GM18867 (cell line): ENCODE data around the gene MT1X.
A peak's percentile ranks its signal among the peaks of the same experiment; 100 is the strongest.
"Not testable (repeated sequence)": the region's sequence is repeated elsewhere in the genome, so short reads cannot be mapped to it uniquely, and the experiment has no call there.

Experiments
- ATAC-seq: cut with Tn5 transposase; IDR thresholded peaks from one replicate; pipeline ENCODE4 v1.9.1; 2021; ENCODE audit warnings: mild to moderate bottlenecking, moderate library complexity; ENCODE audit not compliant: unreplicated experiment

Gene MT1X

GRCh38 chr16:56652600-56652999 is 29.7 kb upstream of the MT1X start:
- ATAC-seq = no peak

DNA sequence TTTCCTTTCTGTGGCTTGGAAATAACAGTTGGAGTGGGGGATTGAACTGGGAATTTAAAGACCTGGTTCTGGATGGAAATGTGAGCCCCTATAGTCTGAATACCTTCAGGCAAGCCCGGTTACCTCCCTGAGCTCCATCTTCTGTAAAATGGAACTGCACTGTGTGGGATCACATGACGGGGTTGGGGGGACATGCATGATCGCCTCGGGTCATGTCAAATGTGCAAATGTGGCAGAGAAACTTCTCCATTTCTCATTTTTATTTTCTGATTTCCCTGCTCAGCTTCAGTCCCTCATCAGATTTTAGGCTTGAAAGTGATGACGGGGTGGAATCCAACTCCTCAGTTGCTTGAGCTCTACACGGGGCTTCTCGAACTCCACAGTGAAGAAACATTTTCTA is 29.1 kb upstream of the MT1X start:
- ATAC-seq = no peak

GRCh38 chr16:56657555-56658326 is 24.5 kb upstream of the MT1X start, which contains the start of gene MT1F:
MT1F (plus strand) TSS chr16:56657959; CDS start chr16:56658059, 100 bp downstream.
- peak; percentile 71 for ATAC-seq

DNA sequence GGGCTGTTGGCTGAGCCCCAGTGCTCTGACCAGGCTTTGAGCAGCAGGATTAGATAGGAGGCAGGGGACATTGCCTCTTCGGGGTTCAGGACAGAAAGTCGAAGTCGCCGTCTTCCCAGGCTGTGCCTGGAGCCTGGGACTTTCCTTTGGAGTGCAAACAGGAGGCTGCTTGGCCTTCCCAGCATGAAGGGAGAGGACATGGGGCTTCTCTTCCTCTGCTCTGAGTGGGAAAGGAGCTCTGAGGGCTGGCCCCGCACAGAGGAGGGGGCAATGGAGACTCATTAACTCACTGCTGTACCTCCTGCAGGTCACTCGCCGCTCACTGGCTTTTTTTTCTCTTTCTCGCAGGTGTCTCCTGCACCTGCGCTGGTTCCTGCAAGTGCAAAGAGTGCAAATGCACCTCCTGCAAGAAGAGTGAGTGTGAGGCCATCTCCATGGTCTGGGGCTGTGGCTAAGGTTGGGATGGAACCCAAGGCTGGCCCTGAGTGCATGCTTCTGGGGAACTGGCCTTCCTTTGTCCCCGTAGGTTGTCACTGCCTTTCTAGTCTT is 23.9 kb upstream of the MT1X start:
- ATAC-seq = no peak

GRCh38 chr16:56662357-56663354 is 19.6 kb upstream of the MT1X start:
- ATAC-seq = no peak

DNA sequence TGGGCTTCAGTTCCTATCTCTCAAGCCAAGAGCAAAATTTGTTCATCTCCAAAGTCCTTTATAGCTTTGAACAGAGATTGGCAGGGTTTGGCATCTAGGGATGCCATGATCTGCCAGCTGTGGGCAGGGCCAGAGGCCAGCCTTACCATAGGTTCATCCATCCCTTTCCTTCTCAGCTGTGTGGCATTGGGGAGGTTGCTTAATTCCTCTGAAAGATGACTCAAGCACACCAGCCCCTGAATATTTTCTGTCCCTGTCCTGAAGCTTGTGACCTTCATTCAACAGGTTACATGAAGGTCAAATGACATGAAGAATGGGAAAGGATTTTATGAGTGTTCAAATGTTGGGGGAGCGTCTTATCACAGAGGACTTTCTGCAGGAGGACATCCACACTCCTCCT is 17.8 kb upstream of the MT1X start:
- no peak for ATAC-seq

DNA sequence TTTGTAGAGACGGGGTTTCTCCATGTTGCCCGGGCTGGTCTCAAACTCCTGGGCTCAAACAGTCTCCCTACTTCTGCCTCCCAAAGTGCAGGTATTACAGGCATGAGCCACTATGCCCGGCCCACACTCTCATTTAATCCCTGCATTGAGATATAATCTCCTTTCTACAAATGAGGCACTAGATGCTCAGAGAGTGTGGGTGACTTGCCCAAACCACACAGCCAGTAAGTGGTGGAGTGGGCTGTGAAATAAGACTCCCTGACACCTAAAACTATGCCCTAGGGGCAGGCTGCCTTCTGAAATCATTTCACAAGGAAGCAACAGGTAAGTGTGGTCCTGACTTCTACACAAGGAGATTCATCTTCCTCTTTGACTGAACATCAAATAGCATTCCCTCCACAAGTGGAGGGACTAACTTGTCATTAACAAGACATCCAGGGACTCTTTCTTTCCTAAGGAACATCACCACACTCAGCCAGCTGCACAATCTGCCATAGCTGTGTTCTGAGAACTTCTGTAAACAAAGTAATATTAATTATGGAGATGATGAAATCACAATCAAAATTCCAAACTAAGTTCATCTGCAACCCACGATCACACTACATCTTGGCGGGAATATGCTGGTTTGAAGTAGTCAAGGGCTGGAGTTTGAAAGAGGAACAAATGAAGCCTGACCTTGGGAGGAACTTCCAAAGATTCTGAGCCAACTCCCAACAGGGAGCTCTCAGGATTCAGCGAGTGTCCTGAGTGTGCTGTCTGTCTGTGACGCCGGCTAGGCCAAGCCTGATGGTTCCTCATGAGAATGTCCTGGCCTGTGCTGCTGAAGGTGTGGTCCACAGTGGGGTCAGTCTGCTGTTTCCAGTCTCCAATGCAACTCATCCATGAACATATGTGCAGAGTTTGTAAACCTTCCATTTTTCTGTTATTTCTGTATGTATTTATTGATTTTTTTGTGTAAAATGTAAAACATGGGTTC is 16.7 kb upstream of the MT1X start:
- not testable (repeated sequence) for ATAC-seq

DNA sequence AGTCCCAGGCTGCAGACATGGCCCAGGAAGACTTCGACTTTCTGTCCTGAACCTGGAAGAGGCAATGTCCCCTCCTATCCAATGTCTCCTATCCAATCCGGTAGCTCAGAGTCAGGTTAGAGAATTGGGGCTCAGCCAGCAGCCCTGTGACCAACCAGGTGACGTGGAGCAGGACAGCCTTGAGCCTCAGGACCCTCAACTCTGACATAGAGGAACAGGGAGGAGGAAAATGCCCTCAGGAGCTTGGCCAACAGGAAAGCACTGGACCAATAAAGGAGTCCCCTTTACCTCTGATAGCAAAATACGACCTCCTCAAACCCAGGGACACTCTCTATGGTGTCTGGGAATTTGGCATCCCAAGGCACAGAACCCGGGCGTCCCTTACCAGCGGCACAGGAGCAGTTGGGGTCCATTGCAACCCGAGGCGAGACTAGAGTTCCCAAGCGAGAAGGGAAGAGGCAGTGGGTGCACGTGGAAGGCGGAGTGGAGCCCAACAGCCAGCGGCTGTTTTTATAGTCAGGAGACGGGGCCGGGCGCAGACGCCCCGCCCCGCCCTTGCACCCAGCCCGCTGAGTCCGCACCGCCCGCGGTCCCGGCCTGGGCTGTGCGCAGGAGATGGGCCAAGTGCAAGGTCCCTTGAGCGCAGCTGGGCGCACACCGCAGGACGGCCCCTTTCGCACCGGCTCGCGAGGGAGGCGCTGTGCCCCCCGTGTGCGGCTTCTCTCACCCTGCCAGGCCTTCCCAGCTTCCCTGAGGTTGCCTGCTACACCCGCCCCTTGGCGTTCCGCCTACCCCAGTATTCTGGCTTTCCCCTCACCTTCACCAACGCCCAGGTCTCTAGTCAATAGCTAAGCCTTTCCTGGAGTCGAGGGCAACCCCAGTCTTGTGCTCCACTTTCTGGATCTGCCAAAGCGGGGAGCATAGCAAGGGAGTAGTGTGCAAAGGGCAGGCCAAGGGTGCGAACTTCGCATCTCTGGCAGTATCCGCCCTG is 14.4 kb upstream of the MT1X start, which contains the start of gene MT1G:
MT1G (minus strand) TSS at position 485 of the 991 bp plus-strand sequence; CDS start at position 413, 72 bp downstream.
- ATAC-seq = no peak

GRCh38 chr16:56669005-56669839 is 13.0 kb upstream of the MT1X start, which contains the start of gene MT1H:
MT1H (plus strand) TSS chr16:56669814; CDS start chr16:56669885, 71 bp downstream.
- no peak for ATAC-seq

GRCh38 chr16:56669840-56670619 is 12.2 kb upstream of the MT1X start:
- ATAC-seq = no peak

- ATAC-seq = no peak
These were observed 11.7 kb upstream of the MT1X start for GRCh38 chr16:56670620-56670934.

DNA sequence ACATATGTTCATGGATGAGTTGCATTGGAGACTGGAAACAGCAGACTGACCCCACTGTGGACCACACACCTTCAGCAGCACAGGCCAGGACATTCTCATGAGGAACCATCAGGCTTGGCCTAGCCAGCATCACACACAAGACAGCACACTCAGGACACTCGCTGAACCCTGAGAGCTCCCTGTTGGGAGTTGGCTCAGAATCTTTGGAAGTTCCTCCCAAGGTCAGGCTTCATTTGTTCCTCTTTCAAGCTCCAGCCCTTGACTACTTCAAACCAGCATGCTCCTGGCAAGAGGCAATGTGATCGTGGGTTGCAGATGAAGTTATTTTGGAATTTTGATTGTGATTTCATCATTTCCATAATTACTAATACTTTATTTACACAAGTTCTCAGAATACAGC is 10.6 kb upstream of the MT1X start:
- ATAC-seq = not testable (repeated sequence)

- not testable (repeated sequence) for ATAC-seq
These were observed 10.1 kb upstream of the MT1X start for GRCh38 chr16:56672171-56672570.

GRCh38 chr16:56672761-56673536 is 9.3 kb upstream of the MT1X start:
- no peak for ATAC-seq

- ATAC-seq = no peak
These were observed 8.3 kb upstream of the MT1X start for GRCh38 chr16:56673921-56674320.

GRCh38 chr16:56674570-56674969 is 7.7 kb upstream of the MT1X start:
- ATAC-seq = not testable (repeated sequence)
